ENCODE data around the gene LIN52. TPM values are rescaled to one million over a fixed set of nuclear protein-coding genes. Genes with fewer than 3 reads are reported as not detected.

The LIN52 gene
- total and polyA plus RNA-seq, 9 of the 15 experiments (the other 6 are each of a cell fraction or from before 2014, with no cell fraction given), result 4.6 to 11.8 (median 9.2) TPM

DNA sequence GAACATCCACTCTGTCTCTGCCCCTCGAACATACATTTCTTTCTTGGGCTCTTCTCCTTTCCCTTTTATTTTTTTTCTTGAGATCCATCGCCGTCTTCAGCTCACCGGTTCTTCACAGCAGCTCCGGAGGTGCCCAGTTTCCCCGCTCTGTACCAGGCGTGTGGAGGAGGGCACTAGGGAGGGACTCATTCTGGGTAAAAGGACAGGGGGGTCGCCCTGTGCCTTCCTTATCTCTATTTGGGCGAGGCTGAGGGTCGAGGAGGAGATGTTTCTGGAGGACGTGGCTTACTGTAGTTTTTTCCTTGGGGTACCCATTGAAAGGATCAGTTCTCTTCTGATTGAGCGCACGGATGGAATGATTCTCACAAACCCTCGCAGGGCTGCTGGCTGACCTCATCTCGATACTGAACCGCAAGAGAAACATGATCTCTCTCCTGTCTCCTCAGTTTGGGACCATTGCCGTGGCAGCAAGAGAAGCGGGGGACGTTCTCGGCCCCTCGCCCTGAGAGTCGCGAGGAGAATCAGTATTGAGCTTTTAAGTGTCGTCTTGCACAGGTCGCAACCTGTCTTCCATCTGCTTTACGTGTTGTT lies 386 bp downstream of the LIN52 start (continued):
- TF ChIP-seq, protein P1, sequence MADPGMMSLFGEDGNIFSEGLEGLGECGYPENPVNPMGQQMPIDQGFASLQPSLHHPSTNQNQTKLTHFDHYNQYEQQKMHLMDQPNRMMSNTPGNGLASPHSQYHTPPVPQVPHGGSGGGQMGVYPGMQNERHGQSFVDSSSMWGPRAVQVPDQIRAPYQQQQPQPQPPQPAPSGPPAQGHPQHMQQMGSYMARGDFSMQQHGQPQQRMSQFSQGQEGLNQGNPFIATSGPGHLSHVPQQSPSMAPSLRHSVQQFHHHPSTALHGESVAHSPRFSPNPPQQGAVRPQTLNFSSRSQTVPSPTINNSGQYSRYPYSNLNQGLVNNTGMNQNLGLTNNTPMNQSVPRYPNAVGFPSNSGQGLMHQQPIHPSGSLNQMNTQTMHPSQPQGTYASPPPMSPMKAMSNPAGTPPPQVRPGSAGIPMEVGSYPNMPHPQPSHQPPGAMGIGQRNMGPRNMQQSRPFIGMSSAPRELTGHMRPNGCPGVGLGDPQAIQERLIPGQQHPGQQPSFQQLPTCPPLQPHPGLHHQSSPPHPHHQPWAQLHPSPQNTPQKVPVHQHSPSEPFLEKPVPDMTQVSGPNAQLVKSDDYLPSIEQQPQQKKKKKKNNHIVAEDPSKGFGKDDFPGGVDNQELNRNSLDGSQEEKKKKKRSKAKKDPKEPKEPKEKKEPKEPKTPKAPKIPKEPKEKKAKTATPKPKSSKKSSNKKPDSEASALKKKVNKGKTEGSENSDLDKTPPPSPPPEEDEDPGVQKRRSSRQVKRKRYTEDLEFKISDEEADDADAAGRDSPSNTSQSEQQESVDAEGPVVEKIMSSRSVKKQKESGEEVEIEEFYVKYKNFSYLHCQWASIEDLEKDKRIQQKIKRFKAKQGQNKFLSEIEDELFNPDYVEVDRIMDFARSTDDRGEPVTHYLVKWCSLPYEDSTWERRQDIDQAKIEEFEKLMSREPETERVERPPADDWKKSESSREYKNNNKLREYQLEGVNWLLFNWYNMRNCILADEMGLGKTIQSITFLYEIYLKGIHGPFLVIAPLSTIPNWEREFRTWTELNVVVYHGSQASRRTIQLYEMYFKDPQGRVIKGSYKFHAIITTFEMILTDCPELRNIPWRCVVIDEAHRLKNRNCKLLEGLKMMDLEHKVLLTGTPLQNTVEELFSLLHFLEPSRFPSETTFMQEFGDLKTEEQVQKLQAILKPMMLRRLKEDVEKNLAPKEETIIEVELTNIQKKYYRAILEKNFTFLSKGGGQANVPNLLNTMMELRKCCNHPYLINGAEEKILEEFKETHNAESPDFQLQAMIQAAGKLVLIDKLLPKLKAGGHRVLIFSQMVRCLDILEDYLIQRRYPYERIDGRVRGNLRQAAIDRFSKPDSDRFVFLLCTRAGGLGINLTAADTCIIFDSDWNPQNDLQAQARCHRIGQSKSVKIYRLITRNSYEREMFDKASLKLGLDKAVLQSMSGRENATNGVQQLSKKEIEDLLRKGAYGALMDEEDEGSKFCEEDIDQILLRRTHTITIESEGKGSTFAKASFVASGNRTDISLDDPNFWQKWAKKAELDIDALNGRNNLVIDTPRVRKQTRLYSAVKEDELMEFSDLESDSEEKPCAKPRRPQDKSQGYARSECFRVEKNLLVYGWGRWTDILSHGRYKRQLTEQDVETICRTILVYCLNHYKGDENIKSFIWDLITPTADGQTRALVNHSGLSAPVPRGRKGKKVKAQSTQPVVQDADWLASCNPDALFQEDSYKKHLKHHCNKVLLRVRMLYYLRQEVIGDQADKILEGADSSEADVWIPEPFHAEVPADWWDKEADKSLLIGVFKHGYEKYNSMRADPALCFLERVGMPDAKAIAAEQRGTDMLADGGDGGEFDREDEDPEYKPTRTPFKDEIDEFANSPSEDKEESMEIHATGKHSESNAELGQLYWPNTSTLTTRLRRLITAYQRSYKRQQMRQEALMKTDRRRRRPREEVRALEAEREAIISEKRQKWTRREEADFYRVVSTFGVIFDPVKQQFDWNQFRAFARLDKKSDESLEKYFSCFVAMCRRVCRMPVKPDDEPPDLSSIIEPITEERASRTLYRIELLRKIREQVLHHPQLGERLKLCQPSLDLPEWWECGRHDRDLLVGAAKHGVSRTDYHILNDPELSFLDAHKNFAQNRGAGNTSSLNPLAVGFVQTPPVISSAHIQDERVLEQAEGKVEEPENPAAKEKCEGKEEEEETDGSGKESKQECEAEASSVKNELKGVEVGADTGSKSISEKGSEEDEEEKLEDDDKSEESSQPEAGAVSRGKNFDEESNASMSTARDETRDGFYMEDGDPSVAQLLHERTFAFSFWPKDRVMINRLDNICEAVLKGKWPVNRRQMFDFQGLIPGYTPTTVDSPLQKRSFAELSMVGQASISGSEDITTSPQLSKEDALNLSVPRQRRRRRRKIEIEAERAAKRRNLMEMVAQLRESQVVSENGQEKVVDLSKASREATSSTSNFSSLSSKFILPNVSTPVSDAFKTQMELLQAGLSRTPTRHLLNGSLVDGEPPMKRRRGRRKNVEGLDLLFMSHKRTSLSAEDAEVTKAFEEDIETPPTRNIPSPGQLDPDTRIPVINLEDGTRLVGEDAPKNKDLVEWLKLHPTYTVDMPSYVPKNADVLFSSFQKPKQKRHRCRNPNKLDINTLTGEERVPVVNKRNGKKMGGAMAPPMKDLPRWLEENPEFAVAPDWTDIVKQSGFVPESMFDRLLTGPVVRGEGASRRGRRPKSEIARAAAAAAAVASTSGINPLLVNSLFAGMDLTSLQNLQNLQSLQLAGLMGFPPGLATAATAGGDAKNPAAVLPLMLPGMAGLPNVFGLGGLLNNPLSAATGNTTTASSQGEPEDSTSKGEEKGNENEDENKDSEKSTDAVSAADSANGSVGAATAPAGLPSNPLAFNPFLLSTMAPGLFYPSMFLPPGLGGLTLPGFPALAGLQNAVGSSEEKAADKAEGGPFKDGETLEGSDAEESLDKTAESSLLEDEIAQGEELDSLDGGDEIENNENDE (IDR thresholded peaks at IDR 0.05; ENCODE audit: low read depth, low read length), result no peak
- TF ChIP-seq NFIC (IDR thresholded peaks at IDR 0.05) (0 out of 2 replicates have a peak, but pooled peaks have one; percentile 9), ZC3H11A (IDR thresholded peaks at IDR 0.05; ENCODE audit: low read depth, low read length) (no peak), ATF7 (IDR thresholded peaks at IDR 0.05) (no peak), MAFK (IDR thresholded peaks at IDR 0.05; ENCODE audit: low read length) (no peak), PCBP1 (IDR thresholded peaks at IDR 0.05; ENCODE audit: low read depth, low read length, poor library complexity, severe bottlenecking) (no peak), SLC30A9 (CRISPR knock-in tag; IDR thresholded peaks at IDR 0.05) (no peak), HDAC1 (IDR thresholded peaks at IDR 0.05) (peak in 1 of 2 experiments; percentile 96; a peak in 1 of 4 replicates), MXI1 (IDR thresholded peaks at IDR 0.05; ENCODE audit: low read depth, low read length) (no peak), KLF16 (IDR thresholded peaks at IDR 0.05) (no peak), HDAC6 (IDR thresholded peaks at IDR 0.05; ENCODE audit: low read depth, low read length) (no peak), POLR2B (IDR thresholded peaks at IDR 0.05; ENCODE audit: low read depth, partially characterized antibody) (peak; percentile 49), TAF9B (IDR thresholded peaks at IDR 0.05; ENCODE audit: partially characterized antibody) (peak; percentile 74)
- TF ChIP-seq, protein P2, sequence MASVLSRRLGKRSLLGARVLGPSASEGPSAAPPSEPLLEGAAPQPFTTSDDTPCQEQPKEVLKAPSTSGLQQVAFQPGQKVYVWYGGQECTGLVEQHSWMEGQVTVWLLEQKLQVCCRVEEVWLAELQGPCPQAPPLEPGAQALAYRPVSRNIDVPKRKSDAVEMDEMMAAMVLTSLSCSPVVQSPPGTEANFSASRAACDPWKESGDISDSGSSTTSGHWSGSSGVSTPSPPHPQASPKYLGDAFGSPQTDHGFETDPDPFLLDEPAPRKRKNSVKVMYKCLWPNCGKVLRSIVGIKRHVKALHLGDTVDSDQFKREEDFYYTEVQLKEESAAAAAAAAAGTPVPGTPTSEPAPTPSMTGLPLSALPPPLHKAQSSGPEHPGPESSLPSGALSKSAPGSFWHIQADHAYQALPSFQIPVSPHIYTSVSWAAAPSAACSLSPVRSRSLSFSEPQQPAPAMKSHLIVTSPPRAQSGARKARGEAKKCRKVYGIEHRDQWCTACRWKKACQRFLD (CRISPR knock-in tag; IDR thresholded peaks at IDR 0.05), result 0 out of 2 replicates have a peak, but pooled peaks have one; percentile 67
- TF ChIP-seq, protein P3, sequence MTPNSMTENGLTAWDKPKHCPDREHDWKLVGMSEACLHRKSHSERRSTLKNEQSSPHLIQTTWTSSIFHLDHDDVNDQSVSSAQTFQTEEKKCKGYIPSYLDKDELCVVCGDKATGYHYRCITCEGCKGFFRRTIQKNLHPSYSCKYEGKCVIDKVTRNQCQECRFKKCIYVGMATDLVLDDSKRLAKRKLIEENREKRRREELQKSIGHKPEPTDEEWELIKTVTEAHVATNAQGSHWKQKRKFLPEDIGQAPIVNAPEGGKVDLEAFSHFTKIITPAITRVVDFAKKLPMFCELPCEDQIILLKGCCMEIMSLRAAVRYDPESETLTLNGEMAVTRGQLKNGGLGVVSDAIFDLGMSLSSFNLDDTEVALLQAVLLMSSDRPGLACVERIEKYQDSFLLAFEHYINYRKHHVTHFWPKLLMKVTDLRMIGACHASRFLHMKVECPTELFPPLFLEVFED (CRISPR knock-in tag; conservative IDR thresholded peaks at IDR 0.05), result 0 out of 2 replicates have a peak, but pooled peaks have one; percentile 33
